Spleen (tissue), 7 donors: ENCODE results near the gene KCNAB1.

Source experiments
- POLR2A ChIP-seq, 3 donors: fragments of 450-650 bp; IDR thresholded peaks; one replicate each; pipeline ENCODE4 v1.5.1; 2017; ENCODE audit warnings: antibody characterized with exemption in 3 of 3, mild to moderate bottlenecking in 1 of 3
- TF ChIP-seq, protein P1 (sequence below), 11 experiments: fragments of 200-600 bp in 7 of 11; fragments of 450-650 bp in 4 of 11; sonication (generic) in 4 of 11; IDR thresholded peaks in 8 of 11; conservative IDR thresholded peaks in 3 of 11; 1 replicate in 7 of 11; 2 replicates in 4 of 11; pipeline versions ENCODE4 v1.4.0 to v1.8.0; 2016 to 2021; ENCODE audit warnings: antibody characterized with exemption in 11 of 11, inconsistent platforms in 4 of 11, mild to moderate bottlenecking in 1 of 11
- donor health status: DM: no; HTN: no; CAD: no; lungs with moderate emphysema.
- donor health status: DM: no; HTN: no; CAD: no.
- donor health status: DM: no; HTN: no; CAD: no.

DNA sequence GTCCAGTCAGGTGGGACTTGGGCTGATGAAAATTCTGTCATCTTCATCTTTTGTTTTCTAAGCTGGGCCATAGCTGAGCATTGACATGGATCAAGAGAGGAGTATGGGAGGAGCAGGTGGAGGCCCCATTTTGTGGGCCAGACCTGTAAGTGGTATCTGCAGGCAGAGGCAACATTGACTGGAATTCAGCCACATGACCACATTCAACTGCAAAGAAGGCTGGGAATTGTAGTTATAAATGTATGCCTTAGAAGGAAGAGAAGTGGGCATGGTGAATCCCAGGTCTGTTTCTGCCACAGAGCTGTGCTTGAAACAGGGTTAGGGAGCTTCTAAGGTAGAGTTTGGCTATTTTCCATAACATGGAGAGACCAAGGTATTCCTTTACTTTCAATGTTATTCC lies 11.4 kb downstream of the KCNAB1 start:
- TF ChIP-seq, protein P1, sequence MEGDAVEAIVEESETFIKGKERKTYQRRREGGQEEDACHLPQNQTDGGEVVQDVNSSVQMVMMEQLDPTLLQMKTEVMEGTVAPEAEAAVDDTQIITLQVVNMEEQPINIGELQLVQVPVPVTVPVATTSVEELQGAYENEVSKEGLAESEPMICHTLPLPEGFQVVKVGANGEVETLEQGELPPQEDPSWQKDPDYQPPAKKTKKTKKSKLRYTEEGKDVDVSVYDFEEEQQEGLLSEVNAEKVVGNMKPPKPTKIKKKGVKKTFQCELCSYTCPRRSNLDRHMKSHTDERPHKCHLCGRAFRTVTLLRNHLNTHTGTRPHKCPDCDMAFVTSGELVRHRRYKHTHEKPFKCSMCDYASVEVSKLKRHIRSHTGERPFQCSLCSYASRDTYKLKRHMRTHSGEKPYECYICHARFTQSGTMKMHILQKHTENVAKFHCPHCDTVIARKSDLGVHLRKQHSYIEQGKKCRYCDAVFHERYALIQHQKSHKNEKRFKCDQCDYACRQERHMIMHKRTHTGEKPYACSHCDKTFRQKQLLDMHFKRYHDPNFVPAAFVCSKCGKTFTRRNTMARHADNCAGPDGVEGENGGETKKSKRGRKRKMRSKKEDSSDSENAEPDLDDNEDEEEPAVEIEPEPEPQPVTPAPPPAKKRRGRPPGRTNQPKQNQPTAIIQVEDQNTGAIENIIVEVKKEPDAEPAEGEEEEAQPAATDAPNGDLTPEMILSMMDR (IDR thresholded peaks at IDR 0.05 in 8 of 11, conservative IDR thresholded peaks at IDR 0.05 in 3 of 11), result no peak
- no peak for TF ChIP-seq POLR2A (IDR thresholded peaks at IDR 0.05)
